K562 (cell line): ENCODE measurements around the gene FAM20C. TPM values are rescaled to one million over a fixed set of nuclear protein-coding genes. Genes with fewer than 3 reads are reported as not detected.

Experiments used
- CBFB ChIP-seq: sonication (generic); formaldehyde crosslinking; IDR thresholded peaks from 2 replicates; pipeline ENCODE4 v1.4.0; 2020; ENCODE audit warnings: mild to moderate bottlenecking, missing genetic modification reagents
- EHMT2 ChIP-seq: fragments of 450-650 bp; IDR thresholded peaks from 2 replicates; pipeline ENCODE4 v1.6.1; 2018; ENCODE audit warnings: antibody characterized with exemption
- ESRRA ChIP-seq: fragments of 450-650 bp; IDR thresholded peaks from 2 replicates; pipeline ENCODE4 v1.6.1; 2014; ENCODE audit warnings: low read depth, mild to moderate bottlenecking, moderate library complexity, borderline replicate concordance
- HIVEP1 ChIP-seq: fragments of 250-450 bp; sonication (Bioruptor Pico); IDR thresholded peaks from 2 replicates; pipeline ENCODE4 v1.4.0; 2020; ENCODE audit warnings: mild to moderate bottlenecking
- HNRNPK ChIP-seq: fragments of 200-400 bp; formaldehyde crosslinking; IDR thresholded peaks from one replicate; pipeline ENCODE4 v1.6.1; 2018; ENCODE audit warnings: mild to moderate bottlenecking, low read depth, low read length; ENCODE audit not compliant: poor library complexity, severe bottlenecking
- KDM4B ChIP-seq, 2 experiments: fragments of 450-650 bp in 1 of 2; sonication (generic) in 1 of 2; IDR thresholded peaks; 2 replicates each; pipeline ENCODE4 v1.6.1; 2016 to 2017; ENCODE audit warnings: borderline replicate concordance in 2 of 2, antibody characterized with exemption in 1 of 2, low read depth in 1 of 2, mild to moderate bottlenecking in 1 of 2
- LEF1 ChIP-seq: fragments of 450-650 bp; IDR thresholded peaks from 2 replicates; pipeline ENCODE4 v1.6.1; 2016; ENCODE audit warnings: mild to moderate bottlenecking
- MEIS2 ChIP-seq: fragments of 450-650 bp; IDR thresholded peaks from 2 replicates; pipeline ENCODE4 v1.6.1; 2014; ENCODE audit warnings: mild to moderate bottlenecking; ENCODE audit not compliant: partially characterized antibody
- RBBP5 ChIP-seq: fragments of 200-600 bp; sonication (generic); IDR thresholded peaks from 2 replicates; pipeline ENCODE4 v1.6.1; 2012; ENCODE audit warnings: borderline replicate concordance, mild to moderate bottlenecking, low read length, control low read depth, inconsistent platforms; ENCODE audit not compliant: insufficient read depth, poor library complexity, severe bottlenecking
- SP2 ChIP-seq: IDR thresholded peaks from 2 replicates; pipeline ENCODE4 v1.6.1; 2011; ENCODE audit warnings: mild to moderate bottlenecking, low read depth, low read length, moderate library complexity; ENCODE audit not compliant: poor library complexity, severe bottlenecking; ENCODE audit errors: extremely low read depth
- ZNF12 ChIP-seq: sonication (generic); formaldehyde crosslinking; IDR thresholded peaks from 2 replicates; pipeline ENCODE4 v1.4.0; 2020; ENCODE audit warnings: mild to moderate bottlenecking, missing genetic modification reagents
- ZNF175 ChIP-seq: fragments of 200-800 bp; sonication (Bioruptor generic); IDR thresholded peaks from 2 replicates; pipeline ENCODE4 v1.6.1; 2016; ENCODE audit warnings: low read depth, mild to moderate bottlenecking, missing genetic modification characterization, missing compliant biosample characterization
- ZNF431 ChIP-seq: sonication (generic); formaldehyde crosslinking; IDR thresholded peaks from 2 replicates; pipeline ENCODE4 v1.8.0; 2022; ENCODE audit warnings: mild to moderate bottlenecking, missing genetic modification reagents
- ZNF561 ChIP-seq: fragments of 450-650 bp; formaldehyde crosslinking; conservative IDR thresholded peaks from 2 replicates; pipeline ENCODE4 v1.4.0; 2020; ENCODE audit warnings: mild to moderate bottlenecking, moderate library complexity
- ZNF589 ChIP-seq: fragments of 200-800 bp; sonication (Bioruptor generic); IDR thresholded peaks from 2 replicates; pipeline ENCODE4 v1.6.1; 2016; ENCODE audit warnings: low read depth, missing genetic modification characterization, missing compliant biosample characterization
- ZNF75A ChIP-seq: fragments of 450-650 bp; formaldehyde crosslinking; IDR thresholded peaks from 2 replicates; pipeline ENCODE4 v1.4.0; 2020; ENCODE audit warnings: mild to moderate bottlenecking
- polyA plus RNA-seq, 8 experiments: library from polyadenylated mRNA; depleted of rRNA in 4 of 8; stranded (reverse) in 5 of 8; unstranded in 3 of 8; fragments of >200 nt; fragmentation: Nextera tagmentation in 2 of 8; fragmentation: Illumina TruSeq in 1 of 8; extraction: Ambion mirVana in 2 of 8; extraction: Trizol in 1 of 8; gene quantifications; 2 replicates each; pipeline versions ENCODE4 v1.2.1 to v1.2.3, GENCODE V29; 2011 to 2014; ENCODE audit warnings: inconsistent platforms in 1 of 8, missing spikeins in 1 of 8
- total RNA-seq, 7 experiments: library from RNA; depleted of rRNA in 6 of 7; stranded (reverse); fragments of >200 nt in 6 of 7; fragmentation: Illumina TruSeq in 2 of 7; extraction: Trizol in 2 of 7; gene quantifications; 2 replicates each; pipeline versions ENCODE4 v1.2.1 to v1.2.3, GENCODE V29; 2011 to 2021; ENCODE audit warnings: low replicate concordance in 1 of 7
- TF ChIP-seq, protein P1 (sequence below), 2 experiments: fragments of 450-650 bp; formaldehyde crosslinking in 1 of 2; IDR thresholded peaks; 2 replicates each; pipeline versions ENCODE4 v1.4.0 to v1.6.1; 2014 to 2020; ENCODE audit warnings: mild to moderate bottlenecking in 2 of 2, borderline replicate concordance in 1 of 2, low read depth in 1 of 2
- TF ChIP-seq, protein P2 (sequence below): sonication (generic); formaldehyde crosslinking; IDR thresholded peaks from 2 replicates; pipeline ENCODE4 v1.8.0; 2023; ENCODE audit warnings: mild to moderate bottlenecking, missing genetic modification reagents

Gene FAM20C
- total and polyA plus RNA-seq, 9 of the 15 experiments (the other 6 are each of a cell fraction or from before 2014, with no cell fraction given): 0.09 TPM; not detected in 8

DNA sequence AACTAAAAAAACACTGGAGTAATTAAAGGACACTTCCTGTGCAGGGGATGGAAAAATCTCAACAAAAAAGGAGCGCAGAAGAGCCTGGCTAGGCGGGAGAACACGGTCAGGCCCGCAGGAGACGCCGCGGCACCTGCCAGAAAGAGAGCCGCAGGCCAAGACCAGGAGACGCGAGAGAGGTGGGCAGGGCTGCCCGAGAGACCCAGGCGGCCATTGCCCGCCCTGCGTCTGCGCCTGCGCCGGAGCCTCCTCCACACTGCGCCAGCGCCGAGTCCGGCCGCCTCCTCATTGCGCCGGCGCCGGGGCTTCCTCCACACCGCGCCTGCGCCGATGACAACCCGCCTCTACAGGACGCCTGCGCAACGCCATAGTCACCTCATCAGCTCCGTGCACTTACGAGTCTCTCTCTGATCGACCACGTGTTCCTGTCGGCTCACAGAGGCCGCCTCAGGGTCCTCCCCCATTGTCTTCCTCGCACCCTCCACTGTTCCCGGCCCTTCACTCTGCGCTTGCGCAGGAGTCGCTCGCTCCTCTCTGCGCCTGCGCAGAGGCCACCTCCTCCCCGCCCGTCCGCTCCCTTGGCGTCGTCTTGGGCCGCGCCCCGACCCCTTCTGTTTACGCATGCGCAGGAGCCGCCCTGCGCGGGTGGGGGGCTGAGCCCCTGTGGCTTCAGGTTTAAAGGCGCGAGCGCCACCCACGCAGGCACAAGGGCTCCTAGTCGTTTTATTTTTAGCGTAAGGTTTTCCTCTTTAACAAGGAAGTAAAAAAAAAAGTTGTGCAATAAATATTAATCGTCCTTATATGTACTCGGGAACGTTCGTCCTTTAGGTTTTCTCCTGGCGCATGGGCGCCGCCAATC, 43.2 kb upstream of the FAM20C start (continued):
- TF ChIP-seq, protein P1, sequence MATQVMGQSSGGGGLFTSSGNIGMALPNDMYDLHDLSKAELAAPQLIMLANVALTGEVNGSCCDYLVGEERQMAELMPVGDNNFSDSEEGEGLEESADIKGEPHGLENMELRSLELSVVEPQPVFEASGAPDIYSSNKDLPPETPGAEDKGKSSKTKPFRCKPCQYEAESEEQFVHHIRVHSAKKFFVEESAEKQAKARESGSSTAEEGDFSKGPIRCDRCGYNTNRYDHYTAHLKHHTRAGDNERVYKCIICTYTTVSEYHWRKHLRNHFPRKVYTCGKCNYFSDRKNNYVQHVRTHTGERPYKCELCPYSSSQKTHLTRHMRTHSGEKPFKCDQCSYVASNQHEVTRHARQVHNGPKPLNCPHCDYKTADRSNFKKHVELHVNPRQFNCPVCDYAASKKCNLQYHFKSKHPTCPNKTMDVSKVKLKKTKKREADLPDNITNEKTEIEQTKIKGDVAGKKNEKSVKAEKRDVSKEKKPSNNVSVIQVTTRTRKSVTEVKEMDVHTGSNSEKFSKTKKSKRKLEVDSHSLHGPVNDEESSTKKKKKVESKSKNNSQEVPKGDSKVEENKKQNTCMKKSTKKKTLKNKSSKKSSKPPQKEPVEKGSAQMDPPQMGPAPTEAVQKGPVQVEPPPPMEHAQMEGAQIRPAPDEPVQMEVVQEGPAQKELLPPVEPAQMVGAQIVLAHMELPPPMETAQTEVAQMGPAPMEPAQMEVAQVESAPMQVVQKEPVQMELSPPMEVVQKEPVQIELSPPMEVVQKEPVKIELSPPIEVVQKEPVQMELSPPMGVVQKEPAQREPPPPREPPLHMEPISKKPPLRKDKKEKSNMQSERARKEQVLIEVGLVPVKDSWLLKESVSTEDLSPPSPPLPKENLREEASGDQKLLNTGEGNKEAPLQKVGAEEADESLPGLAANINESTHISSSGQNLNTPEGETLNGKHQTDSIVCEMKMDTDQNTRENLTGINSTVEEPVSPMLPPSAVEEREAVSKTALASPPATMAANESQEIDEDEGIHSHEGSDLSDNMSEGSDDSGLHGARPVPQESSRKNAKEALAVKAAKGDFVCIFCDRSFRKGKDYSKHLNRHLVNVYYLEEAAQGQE (IDR thresholded peaks at IDR 0.05; ENCODE audit: borderline replicate concordance): no peak
- TF ChIP-seq, protein P1 (CRISPR knock-in tag; IDR thresholded peaks at IDR 0.05; ENCODE audit: low read depth): no peak; the same call in 1 of the 2 replicates
- TF ChIP-seq ZNF561 (no peak), EHMT2 (0 out of 2 replicates have a peak, but pooled peaks have one; percentile 70), ESRRA (no peak; the same call in 1 of the 2 replicates), ZNF431 (CRISPR knock-in tag) (no peak), ZNF175 (CRISPR knock-in tag) (0 out of 2 replicates have a peak, but pooled peaks have one; percentile 52), HIVEP1 (CRISPR knock-in tag) (no peak), MEIS2 (peak; percentile 99), ZNF589 (CRISPR knock-in tag) (no peak), ZNF75A (CRISPR knock-in tag) (no peak), KDM4B (IDR thresholded peaks at IDR 0.05; ENCODE audit: borderline replicate concordance in 2 of 2, low read depth in 1 of 2) (no peak), RBBP5 (no peak), HNRNPK (no peak), SP2 (no peak), CBFB (CRISPR knock-in tag) (no peak), LEF1 (no peak), ZNF12 (CRISPR knock-in tag) (no peak)
- TF ChIP-seq, protein P2, sequence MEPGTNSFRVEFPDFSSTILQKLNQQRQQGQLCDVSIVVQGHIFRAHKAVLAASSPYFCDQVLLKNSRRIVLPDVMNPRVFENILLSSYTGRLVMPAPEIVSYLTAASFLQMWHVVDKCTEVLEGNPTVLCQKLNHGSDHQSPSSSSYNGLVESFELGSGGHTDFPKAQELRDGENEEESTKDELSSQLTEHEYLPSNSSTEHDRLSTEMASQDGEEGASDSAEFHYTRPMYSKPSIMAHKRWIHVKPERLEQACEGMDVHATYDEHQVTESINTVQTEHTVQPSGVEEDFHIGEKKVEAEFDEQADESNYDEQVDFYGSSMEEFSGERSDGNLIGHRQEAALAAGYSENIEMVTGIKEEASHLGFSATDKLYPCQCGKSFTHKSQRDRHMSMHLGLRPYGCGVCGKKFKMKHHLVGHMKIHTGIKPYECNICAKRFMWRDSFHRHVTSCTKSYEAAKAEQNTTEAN: no peak
